ENCODE results near the gene PIPOX.

Gene PIPOX

DNA sequence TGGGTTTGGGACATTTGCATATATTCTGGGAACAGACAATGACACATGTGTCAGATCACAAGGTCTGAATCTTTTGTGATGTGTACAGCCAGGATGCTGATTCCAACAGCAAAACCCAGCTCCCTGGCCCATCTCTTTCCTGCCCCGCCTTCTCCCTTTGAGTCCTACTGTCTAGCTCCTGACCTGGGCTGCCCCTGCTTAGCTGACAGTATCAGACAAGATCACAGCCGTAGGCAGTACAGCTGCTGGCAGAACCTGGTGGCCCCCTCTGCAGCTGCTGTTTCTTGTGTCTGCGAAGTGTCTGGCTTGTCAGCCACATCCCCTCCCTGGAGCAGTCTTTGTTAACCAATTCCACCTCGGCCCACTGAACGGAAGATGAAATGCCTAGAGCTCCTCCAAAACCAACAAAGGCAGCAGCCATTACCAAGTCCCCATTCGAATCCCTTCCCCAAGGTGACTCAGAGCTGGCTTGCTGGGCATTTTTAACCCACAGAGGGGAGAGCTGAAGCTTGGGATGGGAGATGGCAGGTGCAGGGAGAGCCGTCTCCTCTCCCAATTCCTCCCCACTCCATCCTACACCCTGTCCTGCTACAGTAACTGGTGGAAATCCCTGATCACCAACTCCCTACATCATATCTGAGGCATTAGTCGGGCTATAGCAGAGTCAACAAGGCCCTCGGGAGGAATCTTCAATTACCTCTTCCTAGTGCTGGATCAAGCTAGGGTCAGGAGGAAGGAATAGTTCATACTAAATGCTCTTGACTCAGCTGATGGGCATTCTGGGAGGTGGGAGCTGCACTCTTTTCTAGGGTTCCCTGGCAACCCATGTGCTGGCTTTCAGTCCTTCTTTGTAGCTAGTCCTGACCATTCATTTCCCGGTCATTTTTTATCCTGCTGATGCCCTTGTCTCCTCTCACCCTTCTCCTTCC is 5.8 kb downstream of the PIPOX start:
- no peak for FAIRE-seq

DNA sequence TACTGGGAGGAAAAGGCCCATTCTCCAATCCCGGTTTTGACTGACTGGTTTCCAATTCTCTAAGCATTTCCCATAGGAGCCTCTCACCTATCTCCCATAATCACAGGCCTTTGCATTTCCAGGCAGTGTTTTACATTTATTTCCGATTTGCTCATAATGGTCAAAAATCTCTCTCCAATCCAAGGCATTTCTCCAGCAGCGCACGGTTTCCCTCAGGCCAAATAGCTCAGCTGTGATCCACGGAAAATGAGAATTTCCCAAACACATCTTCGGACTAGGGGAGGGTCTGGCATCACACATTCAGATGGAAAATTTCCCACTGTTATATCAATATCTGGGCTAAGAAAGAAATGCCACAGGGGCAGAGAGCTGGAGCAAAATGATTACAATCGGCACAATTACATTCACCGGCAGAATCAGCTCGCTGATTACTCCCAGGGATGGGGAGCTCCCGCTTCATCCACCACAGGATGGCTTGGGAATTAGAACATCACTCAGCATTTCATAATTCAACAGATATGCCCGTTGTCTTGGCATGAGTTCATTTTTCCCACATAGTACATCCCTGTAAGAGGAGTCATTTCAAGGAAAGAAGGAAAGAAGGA is 6.7 kb downstream of the PIPOX start:
- no peak for FAIRE-seq

DNA sequence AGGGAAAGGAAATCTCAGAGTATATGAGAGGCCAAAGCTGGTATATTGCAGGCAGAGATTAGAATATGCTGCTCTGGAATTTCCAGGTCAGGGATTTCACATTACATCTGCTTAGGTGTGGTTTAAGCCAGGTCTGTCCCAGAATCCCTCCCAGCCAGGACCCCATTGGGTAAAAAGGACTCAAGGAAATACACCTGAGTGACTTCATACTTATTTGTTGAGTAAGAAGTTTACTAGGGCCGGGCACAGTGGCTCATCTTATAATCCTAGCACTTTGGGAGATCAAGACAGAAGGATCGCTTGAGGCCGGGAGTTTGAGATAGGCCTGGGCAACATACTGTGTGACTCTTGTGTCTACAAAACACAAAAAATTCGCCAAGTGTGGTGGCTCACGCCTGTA is 7.2 kb downstream of the PIPOX start:
- no peak for FAIRE-seq

DNA sequence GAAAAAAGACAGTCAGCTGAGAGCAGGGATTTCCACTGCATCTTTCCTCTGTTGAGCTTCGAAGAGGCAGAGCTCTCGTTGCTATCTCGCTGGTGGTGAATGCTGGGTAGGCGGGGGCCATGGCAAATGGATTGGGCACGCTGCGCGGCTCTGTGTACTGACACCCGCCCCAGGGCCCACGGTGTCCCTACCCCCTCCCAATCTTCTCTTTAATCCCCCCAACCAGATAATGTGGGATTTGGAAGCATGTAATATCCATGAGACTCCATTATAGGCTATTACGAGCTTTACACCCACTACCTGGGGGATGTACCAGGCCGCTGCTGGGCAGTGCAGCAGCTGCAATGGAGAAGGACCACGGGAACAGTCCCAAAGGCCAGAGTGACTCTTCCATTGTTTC is 8.3 kb downstream of the PIPOX start:
- FAIRE-seq = no peak

DNA sequence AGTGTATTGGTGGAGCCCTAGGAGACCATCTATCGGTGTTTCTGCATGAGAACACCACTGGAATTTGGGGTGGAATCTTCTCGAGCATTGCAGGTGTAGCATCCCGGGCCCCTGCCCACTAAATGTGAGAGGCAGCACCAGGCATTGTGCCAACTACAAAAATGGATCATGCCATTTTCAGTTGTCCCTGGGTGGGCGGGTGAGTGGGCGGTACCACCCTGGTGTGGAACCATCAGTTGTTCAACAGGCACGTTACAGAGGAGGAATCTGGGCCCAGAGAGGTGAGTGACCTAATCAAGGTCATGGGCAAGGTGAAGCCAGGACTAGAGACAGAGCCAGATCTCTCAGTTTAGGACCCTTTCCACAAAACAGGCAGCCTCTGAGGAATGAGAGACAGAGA is 8.8 kb downstream of the PIPOX start:
- no peak for FAIRE-seq

DNA sequence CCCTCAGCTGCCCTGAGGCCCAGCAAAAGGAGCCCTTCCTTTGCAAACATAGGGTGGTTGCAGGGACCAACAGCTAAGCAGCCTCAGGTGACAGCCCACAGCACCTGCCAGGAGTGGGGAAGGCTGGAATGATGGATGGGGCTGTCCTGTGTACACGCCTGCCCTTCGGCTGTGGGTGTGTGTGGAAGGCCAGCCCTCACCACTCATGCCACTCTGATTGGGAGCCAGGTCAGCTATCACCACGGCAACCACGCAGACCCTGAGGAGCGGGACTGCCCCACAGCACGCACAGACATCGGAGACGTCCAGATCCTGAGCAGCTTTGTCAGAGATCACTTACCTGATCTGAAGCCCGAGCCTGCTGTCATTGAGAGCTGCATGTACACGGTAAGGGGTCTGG is 11.9 kb downstream of the PIPOX start:
- FAIRE-seq = no peak

DNA sequence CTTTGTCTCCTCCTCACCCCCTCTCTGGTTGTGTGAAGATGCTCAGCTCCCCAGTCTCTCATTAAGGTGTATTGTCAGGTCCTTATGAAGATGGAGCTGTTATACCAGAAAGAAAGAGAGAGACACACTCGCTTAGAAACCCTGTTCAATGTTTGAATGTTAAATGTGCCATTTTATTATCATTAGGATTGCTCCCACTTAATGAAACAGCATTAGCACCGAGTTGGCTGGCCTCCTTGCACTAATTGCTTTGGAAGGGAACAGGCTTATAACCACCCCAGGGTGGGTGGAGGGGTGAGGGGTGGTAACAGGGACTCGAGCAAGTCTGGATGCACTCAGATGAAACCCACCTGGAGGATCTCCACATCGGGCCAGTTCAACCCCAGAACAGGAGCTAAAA is 14.4 kb downstream of the PIPOX start:
- no peak for FAIRE-seq

DNA sequence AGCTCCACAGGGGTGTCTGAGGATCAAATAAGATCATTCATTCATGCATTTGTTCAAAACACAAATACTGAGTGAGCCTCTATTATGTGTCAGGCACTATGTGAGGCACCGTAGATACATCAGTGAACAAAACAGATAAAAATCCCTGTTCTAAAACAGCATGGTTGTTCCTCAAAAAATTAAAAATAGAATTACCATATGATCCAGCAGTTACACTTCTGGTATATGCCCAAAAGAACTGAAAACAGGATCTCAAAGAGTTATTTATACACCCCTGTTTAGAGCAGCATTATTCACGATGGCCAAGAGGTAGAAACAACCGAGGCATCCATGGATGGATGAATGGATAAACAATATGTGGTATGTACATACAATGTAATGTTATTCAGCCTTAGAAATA is 15.4 kb downstream of the PIPOX start:
- no peak for FAIRE-seq

DNA sequence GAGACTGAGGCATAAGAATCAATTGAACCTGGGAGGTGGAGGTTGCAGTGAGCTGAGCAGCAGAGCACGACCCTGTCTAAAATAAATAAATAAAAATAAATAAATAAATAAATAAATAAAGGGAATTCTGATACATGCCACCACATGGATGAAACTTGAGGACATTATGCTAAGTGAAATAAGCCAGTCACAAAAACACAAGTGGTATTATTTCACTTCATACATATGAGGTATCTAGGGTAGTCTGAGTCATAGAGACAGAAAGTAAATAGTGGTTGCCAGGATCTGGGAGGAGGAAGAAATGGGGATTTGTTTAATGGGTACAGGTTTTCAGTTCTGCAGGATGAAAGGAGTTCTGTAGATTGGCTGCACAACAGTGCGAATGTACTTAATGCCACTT is 16.3 kb downstream of the PIPOX start:
- no peak for FAIRE-seq

DNA sequence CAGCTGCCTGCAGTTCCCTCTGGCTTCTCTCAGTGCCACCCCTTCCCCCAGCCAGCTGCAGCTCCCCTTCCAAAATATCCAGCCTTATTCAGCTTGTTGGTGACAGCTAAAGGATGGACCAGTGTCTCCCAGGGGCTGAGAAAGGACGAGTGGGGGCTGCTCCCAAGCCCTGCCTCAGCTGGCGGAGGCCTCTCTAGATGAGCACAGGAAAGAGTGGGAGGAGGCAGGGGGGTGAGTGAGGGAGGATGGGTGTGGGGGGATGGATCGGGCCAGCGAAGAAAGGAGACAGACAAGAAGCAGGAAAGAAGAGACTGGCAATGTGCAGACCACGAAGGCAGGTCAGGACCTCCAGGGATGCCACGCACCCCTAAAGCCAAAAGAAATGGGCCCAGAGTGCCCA is 17.5 kb downstream of the PIPOX start:
- FAIRE-seq = no peak

DNA sequence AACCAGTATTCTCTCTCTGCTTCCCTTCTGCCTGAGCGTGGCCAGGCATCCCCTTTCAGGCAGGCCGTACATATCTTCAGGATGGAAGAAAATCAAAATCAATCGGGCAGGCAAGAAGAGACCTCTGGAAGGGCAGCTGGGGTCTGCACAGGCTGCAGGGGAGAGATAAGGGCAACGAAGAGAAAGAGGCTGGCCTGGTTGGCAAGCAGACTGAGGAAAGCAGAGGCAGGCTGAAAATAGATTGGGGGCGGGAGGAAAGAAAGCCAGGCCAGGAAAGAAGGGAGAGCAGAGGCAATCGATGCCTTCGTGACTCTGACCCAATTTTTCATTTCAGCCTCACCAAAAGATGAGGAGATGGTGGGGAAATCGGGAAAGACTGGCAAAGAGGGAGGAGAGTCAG is 18.1 kb downstream of the PIPOX start:
- no peak for FAIRE-seq

DNA sequence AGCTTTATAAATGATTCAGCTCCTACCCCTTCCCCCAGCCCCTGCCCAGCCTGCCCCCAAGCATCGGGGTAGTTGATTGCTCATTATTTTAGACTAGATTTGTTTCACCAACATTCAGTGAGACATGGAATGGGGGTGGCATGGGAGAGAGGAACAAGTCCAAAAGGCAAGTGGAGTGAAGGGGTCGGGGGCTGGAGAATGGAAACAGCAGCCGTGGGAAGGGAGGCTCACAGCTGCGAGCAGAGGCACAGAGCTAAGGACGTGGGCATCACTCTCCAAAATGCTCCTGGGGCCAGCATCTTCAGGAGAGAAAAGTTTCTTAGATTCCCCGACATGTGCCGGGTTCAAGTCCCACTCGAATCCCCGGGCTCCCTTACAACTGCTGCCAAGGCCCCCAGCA is 19.3 kb downstream of the PIPOX start:
- FAIRE-seq = no peak

DNA sequence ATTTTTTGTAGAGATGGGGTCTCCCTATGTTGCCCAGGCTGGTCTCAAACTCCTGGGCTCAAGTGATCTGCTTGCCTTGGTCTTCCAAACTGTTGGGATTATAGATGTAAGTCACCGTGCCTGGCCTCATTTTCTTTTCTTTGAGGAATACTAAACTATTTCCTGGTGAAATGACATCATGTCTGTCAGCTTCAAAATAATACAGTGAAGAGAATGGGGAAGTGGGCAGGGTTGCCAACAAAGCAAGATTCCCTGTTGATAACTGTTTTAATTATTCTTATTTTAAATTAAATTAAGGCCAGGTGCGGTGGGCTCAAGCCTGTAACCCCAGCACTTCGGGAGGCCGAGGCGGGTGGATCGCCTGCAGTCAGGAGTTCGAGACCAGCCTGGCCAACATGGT is 21.1 kb downstream of the PIPOX start:
- no peak for FAIRE-seq

DNA sequence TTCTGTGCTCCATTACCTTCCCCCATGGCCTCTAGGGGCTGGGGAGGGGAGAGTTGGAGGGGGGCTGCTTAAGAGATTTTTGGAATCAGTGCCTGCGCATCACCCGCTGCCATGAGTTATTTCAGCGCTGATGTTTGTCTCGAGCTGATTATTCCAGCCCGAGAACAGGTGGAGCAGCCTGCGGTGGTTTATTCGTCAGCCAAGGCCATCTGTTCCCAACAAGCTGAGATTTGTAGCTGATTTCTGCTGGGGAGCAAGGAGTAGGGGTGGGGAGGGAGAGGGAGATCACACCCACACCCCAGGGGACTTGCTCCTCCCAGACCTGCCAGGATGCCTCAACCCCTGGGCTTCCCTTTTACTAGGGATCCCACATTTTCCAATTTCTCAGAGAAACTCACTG is 23.1 kb downstream of the PIPOX start:
- FAIRE-seq = no peak

DNA sequence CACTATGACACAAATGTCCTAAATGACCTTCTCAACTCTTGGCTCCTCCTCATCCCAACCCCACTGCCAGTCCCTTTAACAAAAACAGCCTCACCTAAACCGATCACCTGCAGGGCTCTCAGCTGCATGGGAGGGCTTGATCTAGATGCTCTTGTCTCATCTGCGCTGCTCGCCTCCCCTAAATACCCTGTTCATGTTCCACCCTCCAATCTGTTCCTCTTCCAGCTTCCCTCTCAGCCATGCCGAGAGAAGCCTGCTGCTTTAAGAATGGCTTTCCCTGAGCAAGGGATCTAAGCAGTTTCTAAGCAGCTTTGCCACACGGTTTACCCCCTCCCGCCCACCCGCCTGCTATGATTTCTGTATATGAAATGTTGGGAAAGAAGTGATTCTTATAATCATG is 23.7 kb downstream of the PIPOX start:
- FAIRE-seq = no peak

DNA sequence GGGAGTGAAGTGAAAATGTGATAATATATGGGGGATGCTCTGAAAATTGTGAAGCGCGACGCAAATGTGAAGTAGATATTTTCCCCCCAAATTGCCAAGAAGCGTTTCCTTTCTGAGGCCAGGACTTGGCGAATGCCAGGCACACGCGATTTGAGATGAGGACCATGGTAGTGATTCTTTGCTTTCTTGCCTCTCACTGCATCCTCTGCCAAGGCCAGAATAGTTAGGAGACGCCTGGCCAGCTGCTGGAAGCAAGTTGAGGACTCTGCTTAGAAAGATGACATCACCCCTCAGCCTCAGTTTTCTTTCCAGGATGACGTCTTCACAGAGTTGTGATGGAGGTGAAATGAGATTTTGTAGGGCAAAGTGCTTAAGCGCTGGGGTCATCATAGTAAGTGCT is 25.9 kb downstream of the PIPOX start:
- FAIRE-seq = no peak

DNA sequence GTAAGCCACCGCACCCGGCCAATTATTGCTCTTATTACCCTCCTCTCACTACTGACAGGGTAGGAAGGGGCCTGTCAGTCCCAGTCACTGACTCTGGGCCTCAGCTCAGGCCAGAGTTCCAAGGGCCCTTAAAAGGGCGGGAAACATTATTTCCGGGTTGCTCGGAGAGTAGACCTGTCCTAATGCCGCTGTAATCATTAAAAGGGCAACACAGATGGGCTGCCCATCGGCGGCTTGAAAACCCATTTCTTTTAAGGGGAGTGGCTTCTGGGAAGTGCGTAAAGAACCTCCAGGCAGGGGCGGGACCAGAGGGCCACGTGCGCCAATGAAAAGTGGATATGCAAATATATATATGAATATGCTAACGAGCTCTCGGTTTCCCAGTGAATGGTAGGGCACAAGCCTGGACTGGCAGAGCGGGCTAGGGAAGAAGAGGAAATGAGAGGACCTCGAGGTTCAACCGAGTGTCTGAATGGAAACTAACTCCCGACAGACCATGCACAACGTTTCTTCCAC is 26.6 kb downstream of the PIPOX start:
- FAIRE-seq = no peak

DNA sequence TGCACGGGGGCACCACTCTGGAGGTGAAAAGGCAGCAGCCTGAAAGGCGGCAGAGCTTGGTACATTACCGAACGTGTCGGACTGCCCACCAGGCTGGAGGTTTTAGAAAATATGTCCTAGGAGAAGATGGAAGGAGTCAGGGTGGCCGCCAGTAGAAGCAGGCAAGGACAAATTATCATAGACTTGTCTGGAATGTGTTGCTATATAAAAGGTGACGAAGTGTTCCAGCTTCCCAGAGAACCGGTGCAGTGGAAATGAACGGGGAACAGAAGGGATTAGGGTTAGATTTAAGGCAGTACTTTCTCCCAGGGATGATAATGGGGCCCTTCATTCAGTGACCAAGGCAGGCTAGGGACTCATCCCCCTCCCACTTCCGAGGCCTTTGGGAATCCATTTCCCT is 27.4 kb downstream of the PIPOX start:
- FAIRE-seq = no peak

DNA sequence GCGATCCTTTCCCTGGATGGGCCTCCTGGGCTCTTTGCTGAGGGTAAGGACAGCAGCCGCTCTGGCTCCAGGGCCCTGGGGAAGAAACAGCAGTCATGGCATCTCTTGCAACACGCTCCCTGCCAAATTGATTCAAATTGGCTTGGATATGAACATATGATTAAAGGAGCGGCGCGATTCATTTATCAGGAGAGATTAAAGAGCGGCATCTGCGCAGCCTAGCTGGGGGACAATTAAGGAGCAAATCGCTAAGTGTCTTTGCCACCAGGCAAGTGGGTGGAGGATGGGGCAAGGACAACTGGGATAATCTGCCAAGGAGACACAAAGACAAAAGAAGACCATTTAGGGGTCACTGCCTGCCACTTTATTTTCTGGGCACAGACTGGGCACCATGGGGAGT is 27.8 kb downstream of the PIPOX start:
- no peak for FAIRE-seq

DNA sequence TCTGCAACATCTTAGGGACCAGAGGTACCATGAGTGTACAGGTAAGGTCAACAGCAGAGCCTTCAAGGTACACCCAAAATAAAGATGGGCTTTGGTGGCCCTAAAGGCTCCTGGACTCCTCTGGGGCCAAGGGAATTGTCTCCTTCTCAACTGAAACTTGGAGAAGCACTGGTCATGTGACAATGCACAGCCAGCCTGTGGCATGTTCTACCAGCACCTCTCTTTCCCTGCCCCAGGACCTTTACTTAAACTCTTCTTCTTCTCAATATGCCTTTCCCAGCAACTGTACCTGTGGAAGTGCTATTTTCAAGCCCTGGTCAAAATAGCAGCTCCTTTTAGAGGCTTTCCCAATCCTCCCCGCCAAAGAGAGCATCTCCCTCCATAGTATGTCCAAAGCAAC is 28.4 kb downstream of the PIPOX start:
- no peak for FAIRE-seq

DNA sequence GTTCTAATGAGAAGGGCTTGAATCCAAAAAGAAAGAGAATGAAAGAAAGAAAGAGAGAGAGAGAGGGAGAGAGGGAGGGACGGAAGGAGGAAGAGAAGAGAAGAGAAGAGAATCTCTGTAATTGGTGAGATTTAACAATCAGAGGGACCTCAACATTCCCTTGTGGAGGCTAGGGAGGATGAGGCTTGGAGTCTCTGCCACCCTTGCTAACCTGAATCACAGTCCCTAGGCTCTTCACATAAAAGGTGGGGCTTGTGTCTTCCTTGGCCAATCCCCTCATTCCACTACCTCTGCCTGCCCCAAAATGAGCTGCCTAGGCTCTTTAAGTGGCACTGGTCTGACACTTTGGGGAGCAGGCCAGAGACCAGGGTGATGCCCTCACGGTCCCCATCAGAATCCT is 30.1 kb downstream of the PIPOX start:
- FAIRE-seq = no peak

DNA sequence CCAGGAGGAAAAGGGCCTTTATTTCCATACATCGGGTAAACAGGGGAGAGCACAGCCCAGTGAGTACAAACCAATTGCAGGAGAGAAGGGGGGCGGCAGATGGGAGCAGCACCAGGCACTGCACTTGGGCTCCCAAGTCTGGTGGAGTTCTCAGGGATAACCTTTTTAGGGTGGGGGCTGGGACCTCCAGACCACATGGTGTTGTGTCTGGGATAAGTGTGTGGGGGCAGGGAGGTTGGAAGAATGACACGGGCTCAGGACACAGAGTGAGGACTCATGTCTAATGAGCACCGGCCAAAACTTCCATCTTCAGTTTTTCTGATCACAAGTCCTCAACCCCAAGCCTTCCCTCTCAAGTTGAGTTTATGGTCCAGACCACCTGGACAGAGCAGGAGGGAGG is 30.6 kb downstream of the PIPOX start:
- no peak for FAIRE-seq

DNA sequence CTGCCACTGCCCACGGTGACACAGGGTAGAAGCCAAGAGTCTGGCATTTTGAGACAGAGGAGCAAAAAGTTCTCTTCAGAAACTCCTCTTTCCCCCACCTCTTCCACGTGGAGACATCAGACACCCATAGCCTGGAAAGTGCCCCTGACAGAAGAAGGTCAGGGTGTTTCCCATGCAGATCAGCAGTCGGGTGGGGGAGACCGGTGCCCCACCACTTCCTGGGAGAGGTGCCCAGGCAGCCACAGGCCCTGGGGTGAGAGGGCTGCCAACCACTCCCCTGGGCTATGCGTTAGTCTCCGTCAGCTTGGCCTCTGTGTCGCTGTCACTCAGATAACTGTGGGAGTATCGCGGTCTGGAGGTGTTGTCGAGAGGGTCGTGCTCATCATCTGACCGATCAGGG is 31.5 kb downstream of the PIPOX start:
- FAIRE-seq = no peak

DNA sequence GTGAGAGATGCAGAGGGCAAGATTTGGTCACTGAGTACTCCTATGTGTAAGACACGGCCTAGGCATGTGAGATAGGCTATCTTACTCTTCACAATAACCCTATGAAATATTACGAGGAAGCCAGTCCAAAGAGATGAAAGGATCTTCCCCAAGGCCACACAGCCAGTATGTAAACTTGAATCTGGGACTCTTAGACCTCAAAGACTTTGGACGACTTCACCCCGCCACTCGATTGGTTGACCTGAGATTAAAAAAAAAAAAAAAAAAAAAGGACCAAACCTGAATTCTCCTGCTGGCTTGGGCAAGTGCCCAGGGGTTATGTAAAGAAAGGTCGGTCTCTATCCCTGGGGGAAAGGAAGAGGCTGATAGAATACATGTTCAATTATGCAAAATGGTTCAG is 33.1 kb downstream of the PIPOX start:
- FAIRE-seq = no peak

DNA sequence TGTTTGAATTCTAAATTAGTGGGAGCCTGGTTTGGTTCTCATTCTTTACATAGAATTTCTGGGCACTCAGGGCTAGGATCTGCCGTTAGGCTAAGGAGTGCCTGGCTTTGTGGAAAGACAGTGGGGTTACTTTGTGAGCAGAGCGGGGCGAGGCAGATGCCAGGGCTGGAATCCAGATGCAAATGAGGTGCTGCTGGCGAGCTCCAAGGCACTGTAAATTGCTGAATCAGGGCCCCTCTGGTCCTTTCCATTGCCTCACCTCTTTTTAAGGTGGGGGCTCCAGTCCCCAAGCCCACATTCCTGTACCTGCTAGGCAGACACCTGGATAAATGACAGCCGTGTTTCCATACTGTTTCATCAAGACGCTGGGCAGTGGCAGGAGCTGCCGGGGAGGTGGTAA is 33.8 kb downstream of the PIPOX start:
- no peak for FAIRE-seq

Measured in G401.6 (cell line).